IMR-90 (cell line): ENCODE data around the gene PLXDC2. TPM values are rescaled to one million over a fixed set of nuclear protein-coding genes. Genes with fewer than 3 reads are reported as not detected.

Experiments
- ATAC-seq: fragments of 200-7000 bp; cut with Tn5 transposase; 2 replicates; pipeline ENCODE4 v1.9.1; 2020; ENCODE audit warnings: low read depth, mild to moderate bottlenecking, moderate library complexity
- BruUV-seq: library from RNA; stranded (reverse); fragments of 400-500 nt; replicated peaks from 2 replicates; lab custom pipeline; 2021; lab: Mats Ljungman, UMichigan
- CTCF ChIA-PET: fragments of 300-600 bp; formaldehyde crosslinking; extraction: SDS; loops from one replicate; lab custom pipeline; 2021; ENCODE audit warnings: antibody characterized with exemption; lab: Yijun Ruan, JAX
- POLR2A ChIA-PET: fragments of 300-600 bp; sonication (Branson Sonifier 250); formaldehyde crosslinking; loops from one replicate; lab custom pipeline; 2022; ENCODE audit warnings: antibody characterized with exemption; ENCODE audit not compliant: unreplicated experiment; lab: Charles Lee
- DNase-seq: peaks from one replicate; pipeline ENCODE4 v3.0.0; 2013
- H2AFZ ChIP-seq: replicated peaks from 2 replicates; pipeline ENCODE3; 2013; ENCODE audit warnings: low read length, mild to moderate bottlenecking; ENCODE audit not compliant: poor library complexity
- H2AK5ac ChIP-seq: 2 replicates; pipeline ENCODE4 v1.6.1; 2013; ENCODE audit warnings: low read depth, low read length, inconsistent platforms
- H2AK9ac ChIP-seq: replicated peaks from 2 replicates; pipeline ENCODE3; 2013; ENCODE audit warnings: mild to moderate bottlenecking, low read depth, low read length, moderate library complexity; ENCODE audit not compliant: poor library complexity
- H2BK120ac ChIP-seq: 2 replicates; pipeline ENCODE4 v1.6.1; 2013; ENCODE audit warnings: low read depth, low read length, inconsistent platforms
- H2BK15ac ChIP-seq: 3 replicates; pipeline ENCODE4 v1.6.1; 2013; ENCODE audit warnings: low read depth, low read length, inconsistent platforms
- H2BK20ac ChIP-seq: 2 replicates; pipeline ENCODE4 v1.6.1; 2013; ENCODE audit warnings: low read depth, mild to moderate bottlenecking, inconsistent platforms, low read length, moderate library complexity
- H2BK5ac ChIP-seq: 2 replicates; pipeline ENCODE4 v1.6.1; 2013; ENCODE audit warnings: mild to moderate bottlenecking, low read depth, low read length, inconsistent platforms; ENCODE audit not compliant: poor library complexity, severe bottlenecking
- H3K14ac ChIP-seq: replicated peaks from 2 replicates; pipeline ENCODE4 v1.6.1; 2013; ENCODE audit warnings: low read depth, low read length, inconsistent platforms
- H3K18ac ChIP-seq: 2 replicates; pipeline ENCODE4 v1.6.1; 2013; ENCODE audit warnings: low read depth, low read length, control low read depth
- H3K23ac ChIP-seq: 2 replicates; pipeline ENCODE4 v1.6.1; 2013; ENCODE audit warnings: low read depth, low read length, inconsistent platforms
- H3K27ac ChIP-seq: 2 replicates; pipeline ENCODE4 v1.5.1; 2013; ENCODE audit warnings: mild to moderate bottlenecking, control low read depth, low read length; ENCODE audit not compliant: insufficient read depth
- H3K27me3 ChIP-seq: 2 replicates; pipeline ENCODE4 v1.6.1; 2013; ENCODE audit warnings: low read length; ENCODE audit not compliant: control insufficient read depth, insufficient read depth
- H3K36me3 ChIP-seq: 2 replicates; pipeline ENCODE4 v1.6.1; 2013; ENCODE audit warnings: low read length, mixed read lengths; ENCODE audit not compliant: control insufficient read depth, insufficient read depth
- H3K4ac ChIP-seq: 2 replicates; pipeline ENCODE4 v1.6.1; 2013; ENCODE audit warnings: low read depth, low read length, inconsistent platforms
- H3K4me1 ChIP-seq: 2 replicates; pipeline ENCODE4 v1.6.1; 2013; ENCODE audit warnings: low read length, mixed read lengths; ENCODE audit not compliant: control insufficient read depth, insufficient read depth
- H3K4me2 ChIP-seq: 2 replicates; pipeline ENCODE4 v1.6.1; 2013; ENCODE audit warnings: low read depth, mild to moderate bottlenecking, control low read depth, low read length, moderate library complexity
- H3K4me3 ChIP-seq: 2 replicates; pipeline ENCODE4 v1.5.1; 2013; ENCODE audit warnings: low read depth, mild to moderate bottlenecking, control low read depth, low read length, moderate library complexity; ENCODE audit not compliant: insufficient read depth
- H3K56ac ChIP-seq: 2 replicates; pipeline ENCODE4 v1.6.1; 2013; ENCODE audit warnings: low read length, inconsistent platforms; ENCODE audit not compliant: insufficient read depth; ENCODE audit errors: extremely low read depth
- H3K79me1 ChIP-seq, 2 experiments: 2 replicates each; pipeline ENCODE4 v1.6.1; 2013; ENCODE audit warnings: low read length in 2 of 2, inconsistent platforms in 1 of 2, low read depth in 1 of 2
- H3K9ac ChIP-seq: 2 replicates; pipeline ENCODE4 v1.6.1; 2013; ENCODE audit warnings: low read depth, low read length, control low read depth
- H3K9me1 ChIP-seq: 2 replicates; pipeline ENCODE4 v1.6.1; 2013; ENCODE audit warnings: low read length, inconsistent platforms; ENCODE audit not compliant: insufficient read depth
- H3K9me3 ChIP-seq: 2 replicates; pipeline ENCODE4 v1.6.1; 2013; ENCODE audit warnings: low read length; ENCODE audit not compliant: control insufficient read depth, insufficient read depth
- H4K20me1 ChIP-seq: 2 replicates; pipeline ENCODE4 v1.6.1; 2013; ENCODE audit warnings: low read length, inconsistent platforms; ENCODE audit not compliant: insufficient read depth
- H4K5ac ChIP-seq: 2 replicates; pipeline ENCODE4 v1.6.1; 2013; ENCODE audit warnings: mild to moderate bottlenecking, low read depth, low read length, control low read depth
- H4K8ac ChIP-seq, 2 experiments: 2 replicates each; pipeline ENCODE4 v1.6.1; 2013; ENCODE audit warnings: low read depth in 2 of 2, low read length in 2 of 2, control low read depth in 1 of 2, inconsistent platforms in 1 of 2
- H4K91ac ChIP-seq: 2 replicates; pipeline ENCODE4 v1.6.1; 2013; ENCODE audit warnings: low read depth, low read length, inconsistent platforms; ENCODE audit not compliant: insufficient read depth
- BHLHE40 ChIP-seq: fragments of 150-350 bp; IDR thresholded peaks from 2 replicates; pipeline ENCODE4 v1.6.1; 2016; ENCODE audit warnings: mild to moderate bottlenecking, low read depth, low read length
- CEBPB ChIP-seq: IDR thresholded peaks from 2 replicates; pipeline ENCODE4 v1.6.1; 2012; ENCODE audit warnings: low read depth, low read length, improper control_type of control experiment
- CHD1 ChIP-seq: IDR thresholded peaks from 2 replicates; pipeline ENCODE4 v1.6.1; 2012; ENCODE audit warnings: low read depth, low read length, improper control_type of control experiment
- CTCF ChIP-seq: conservative IDR thresholded peaks from 2 replicates; pipeline ENCODE4 v1.5.1; 2012; ENCODE audit warnings: mild to moderate bottlenecking, low read depth, low read length, improper control_type of control experiment
- ELK1 ChIP-seq: fragments of 150-350 bp; IDR thresholded peaks from 2 replicates; pipeline ENCODE4 v1.6.1; 2016; ENCODE audit warnings: low read depth, mild to moderate bottlenecking, low read length, moderate library complexity, borderline replicate concordance
- FOS ChIP-seq: fragments of 150-350 bp; IDR thresholded peaks from 2 replicates; pipeline ENCODE4 v1.6.1; 2016; ENCODE audit warnings: low read depth, low read length
- MAFK ChIP-seq: IDR thresholded peaks from 2 replicates; pipeline ENCODE4 v1.6.1; 2012; ENCODE audit warnings: low read depth, low read length, improper control_type of control experiment
- MAZ ChIP-seq: IDR thresholded peaks from 2 replicates; pipeline ENCODE4 v1.6.1; 2012; ENCODE audit warnings: low read depth, mild to moderate bottlenecking, low read length, improper control_type of control experiment, moderate library complexity, borderline replicate concordance
- MXI1 ChIP-seq: IDR thresholded peaks from 2 replicates; pipeline ENCODE4 v1.6.1; 2012; ENCODE audit warnings: low read depth, mild to moderate bottlenecking, low read length, moderate library complexity, borderline replicate concordance
- POLR2A ChIP-seq: IDR thresholded peaks from 2 replicates; pipeline ENCODE4 v1.6.1; 2012; ENCODE audit warnings: mild to moderate bottlenecking, low read depth, low read length
- RAD21 ChIP-seq: IDR thresholded peaks from 2 replicates; pipeline ENCODE4 v1.6.1; 2012; ENCODE audit warnings: low read length, improper control_type of control experiment
- RCOR1 ChIP-seq: IDR thresholded peaks from 2 replicates; pipeline ENCODE4 v1.6.1; 2012; ENCODE audit warnings: mild to moderate bottlenecking, low read length, improper control_type of control experiment; ENCODE audit not compliant: insufficient replicate concordance
- RFX5 ChIP-seq: IDR thresholded peaks from 2 replicates; pipeline ENCODE4 v1.8.0; 2012; ENCODE audit warnings: low read depth, mild to moderate bottlenecking, low read length, moderate library complexity
- SMC3 ChIP-seq: fragments of 150-350 bp; IDR thresholded peaks from 2 replicates; pipeline ENCODE4 v1.6.1; 2016; ENCODE audit warnings: low read depth, mild to moderate bottlenecking, antibody characterized with exemption, low read length, moderate library complexity
- WGBS, 2 experiments: methylation state at CpG; one replicate each; pipeline versions ENCODE4 v1.1.5 to v1.1.7; 2013; ENCODE audit warnings: missing lambda C conversion rate in 2 of 2; ENCODE audit not compliant: insufficient read length in 1 of 2; ENCODE audit errors: extremely low coverage in 2 of 2; 5-methylcytosine and 5-hydroxymethylcytosine counted together
- dilution Hi-C: fragments of 300-500 bp; cut with HindIII; formaldehyde crosslinking; loops from one replicate; pipeline ENCODE4 v1.14.3; 2018; ENCODE audit warnings: low sequenced_read_pairs; ENCODE audit not compliant: unreplicated experiment
- in situ Hi-C: fragments of 300-500 bp; cut with MboI; formaldehyde crosslinking; loops from 3 replicates; pipeline ENCODE4 v1.14.3; 2019; ENCODE audit warnings: low sequenced_read_pairs, inconsistent platforms, mixed read lengths
- intact Hi-C: fragments of 100-400 bp; cut with micrococcal nuclease; formaldehyde crosslinking; loops from 2 replicates; pipeline ENCODE4 v1.10.0; 2022
- polyA plus RNA-seq, 3 experiments: library from polyadenylated mRNA; depleted of rRNA; stranded (reverse); fragments of >200 nt; gene quantifications; 2 replicates each; pipeline ENCODE4 v1.2.3, GENCODE V29; 2012; ENCODE audit warnings: low replicate concordance in 1 of 3
- total RNA-seq: library from RNA; depleted of rRNA; stranded (reverse); fragments of >200 nt; gene quantifications from 2 replicates; pipeline ENCODE4 v1.2.3, GENCODE V29; 2012

The PLXDC2 gene
- total and polyA plus RNA-seq, 2 of the 4 experiments (the other 2 are of a cell fraction): 3.2 to 6.1 TPM

GRCh38 chr10:19902456-19902855, 86.2 kb downstream of the PLXDC2 start:
- Histone ChIP-seq H2AFZ (no peak overlapping the region), H3K36me3 (no peaks in the 10 kb centered on the region), H2BK120ac (no peak overlapping the region), H3K56ac (no peak overlapping the region), H3K9me3 (no peaks in the 10 kb centered on the region), H3K9ac (no peak overlapping the region), H4K8ac (no peak overlapping the region), H3K14ac (no peak overlapping the region), H3K4me1 (peaks cover 7% of the 10 kb centered on the region), H3K18ac (no peak overlapping the region), H4K91ac (no peak overlapping the region), H4K5ac (no peak overlapping the region), H3K9me1 (no peaks in the 10 kb centered on the region), H3K79me1 (peaks cover 0 to 2% of the 10 kb centered on the region in 2 experiments; a peak in 1 of 4 replicates), H3K4me2 (no peak overlapping the region), H3K23ac (no peak overlapping the region), H2AK5ac (no peak overlapping the region), H2BK15ac (no peak overlapping the region), H3K4me3 (no peak overlapping the region), H2BK20ac (no peak overlapping the region), H2AK9ac (no peak overlapping the region), H3K27ac (no peak overlapping the region), H3K27me3 (no peaks in the 10 kb centered on the region), H4K20me1 (no peaks in the 10 kb centered on the region), H3K4ac (no peak overlapping the region), H2BK5ac (no peak overlapping the region)
- in situ Hi-C loops: no loop called here
- BruUV-seq: no TSS peak
- dilution Hi-C loops: no loop called here
- intact Hi-C loops: no loop called here
- ATAC-seq: no peak
- no peak for DNase-seq
- ChIA-PET CTCF (interaction anchor here (0.6 kb wide), 1 partner anchor 335 kb away, joined by 3 read pairs; no protein-coding TSS in a partner anchor), POLR2A (no interaction called here)
- TF ChIP-seq MAZ (no peak), POLR2A (no peak), RAD21 (no peak), CHD1 (no peak), BHLHE40 (no peak), CEBPB (no peak), FOS (no peak), CTCF (no peak), MAFK (no peak), RFX5 (no peak), ELK1 (no peak), SMC3 (no peak), RCOR1 (no peak), MXI1 (no peak)
- no CpG with 5 or more reads among the region's 2 CpGs for WGBS, 2 experiments
